ENCODE results near the gene CDK2AP2. TPM values are rescaled to one million over a fixed set of nuclear protein-coding genes. Genes with fewer than 3 reads are reported as not detected.

CDK2AP2 gene
- total RNA-seq, 4 donors from 2014 or later: 90.0 to 240 (median 148) TPM

DNA sequence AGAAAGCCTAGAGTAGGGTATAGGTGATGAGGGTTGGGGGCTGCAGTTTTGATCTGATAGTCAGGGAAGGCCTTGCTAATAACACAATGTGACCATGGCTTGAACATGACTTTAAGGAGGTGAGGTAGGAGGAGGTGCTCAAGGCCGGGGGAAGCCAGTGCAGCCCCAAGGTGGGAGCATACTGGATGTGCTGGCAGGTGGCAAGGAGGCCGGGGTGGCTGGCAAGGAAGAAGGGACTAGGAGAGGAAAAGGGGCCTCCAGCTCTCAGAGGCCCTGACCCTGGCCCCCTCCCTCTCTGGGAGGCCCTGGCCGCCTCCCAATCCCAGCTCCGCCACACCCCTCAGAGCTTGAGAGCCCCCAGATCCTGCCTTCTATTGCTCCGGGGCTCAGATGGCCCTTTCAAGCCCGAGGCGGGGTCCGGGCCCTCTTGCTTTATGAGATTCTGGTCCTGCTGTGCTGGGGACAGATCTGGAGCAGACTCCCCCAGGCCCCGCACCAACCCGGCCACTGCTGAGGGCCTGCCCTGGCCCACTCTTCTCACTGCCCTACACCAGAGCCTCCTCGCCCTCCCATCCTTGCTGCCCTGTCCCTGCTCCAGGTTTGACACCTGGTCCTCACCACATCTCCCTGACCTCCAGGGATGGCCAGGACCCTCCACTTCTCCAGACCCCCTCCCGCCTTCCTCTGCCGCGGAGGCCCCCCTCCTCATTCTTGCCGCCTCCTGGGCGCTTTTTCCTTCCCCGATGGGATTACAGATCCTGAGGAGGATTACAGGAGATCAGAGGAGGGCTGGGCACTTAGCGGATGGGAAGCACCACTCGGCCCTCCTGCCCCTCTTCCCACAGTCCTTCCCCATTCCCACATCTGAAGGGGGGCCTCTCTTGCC is 4.6 kb downstream of the CDK2AP2 start:
- no peak overlapping the region for H3K27ac ChIP-seq
- peak overlapping the region in 2 of 3 donors; percentile 21 to 59 for H3K4me3 ChIP-seq (replicated peaks in 1 of 3)
- no peak for TF ChIP-seq POLR2A (IDR thresholded peaks at IDR 0.05)
- TF ChIP-seq, protein P1, sequence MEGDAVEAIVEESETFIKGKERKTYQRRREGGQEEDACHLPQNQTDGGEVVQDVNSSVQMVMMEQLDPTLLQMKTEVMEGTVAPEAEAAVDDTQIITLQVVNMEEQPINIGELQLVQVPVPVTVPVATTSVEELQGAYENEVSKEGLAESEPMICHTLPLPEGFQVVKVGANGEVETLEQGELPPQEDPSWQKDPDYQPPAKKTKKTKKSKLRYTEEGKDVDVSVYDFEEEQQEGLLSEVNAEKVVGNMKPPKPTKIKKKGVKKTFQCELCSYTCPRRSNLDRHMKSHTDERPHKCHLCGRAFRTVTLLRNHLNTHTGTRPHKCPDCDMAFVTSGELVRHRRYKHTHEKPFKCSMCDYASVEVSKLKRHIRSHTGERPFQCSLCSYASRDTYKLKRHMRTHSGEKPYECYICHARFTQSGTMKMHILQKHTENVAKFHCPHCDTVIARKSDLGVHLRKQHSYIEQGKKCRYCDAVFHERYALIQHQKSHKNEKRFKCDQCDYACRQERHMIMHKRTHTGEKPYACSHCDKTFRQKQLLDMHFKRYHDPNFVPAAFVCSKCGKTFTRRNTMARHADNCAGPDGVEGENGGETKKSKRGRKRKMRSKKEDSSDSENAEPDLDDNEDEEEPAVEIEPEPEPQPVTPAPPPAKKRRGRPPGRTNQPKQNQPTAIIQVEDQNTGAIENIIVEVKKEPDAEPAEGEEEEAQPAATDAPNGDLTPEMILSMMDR (IDR thresholded peaks at IDR 0.05): no peak
- H3K27me3 ChIP-seq: no peaks in the 10 kb centered on the region
- peaks cover 0 to 12% of the 10 kb centered on the region in 2 donors for H3K36me3 ChIP-seq
- no peaks in the 10 kb centered on the region for H3K9me3 ChIP-seq
- DNase-seq: no peak
- 80 to 82% methylated on average over 19 of the region's 19 CpGs for WGBS, 2 donors
- peaks cover 25 to 35% of the 10 kb centered on the region in 2 donors for H3K4me1 ChIP-seq
- intact Hi-C loops (cut with DNase I): loop anchor here (10.0 kb wide), 1 partner anchor 149 kb away; the partner anchor contains the start of gene POLD4

DNA sequence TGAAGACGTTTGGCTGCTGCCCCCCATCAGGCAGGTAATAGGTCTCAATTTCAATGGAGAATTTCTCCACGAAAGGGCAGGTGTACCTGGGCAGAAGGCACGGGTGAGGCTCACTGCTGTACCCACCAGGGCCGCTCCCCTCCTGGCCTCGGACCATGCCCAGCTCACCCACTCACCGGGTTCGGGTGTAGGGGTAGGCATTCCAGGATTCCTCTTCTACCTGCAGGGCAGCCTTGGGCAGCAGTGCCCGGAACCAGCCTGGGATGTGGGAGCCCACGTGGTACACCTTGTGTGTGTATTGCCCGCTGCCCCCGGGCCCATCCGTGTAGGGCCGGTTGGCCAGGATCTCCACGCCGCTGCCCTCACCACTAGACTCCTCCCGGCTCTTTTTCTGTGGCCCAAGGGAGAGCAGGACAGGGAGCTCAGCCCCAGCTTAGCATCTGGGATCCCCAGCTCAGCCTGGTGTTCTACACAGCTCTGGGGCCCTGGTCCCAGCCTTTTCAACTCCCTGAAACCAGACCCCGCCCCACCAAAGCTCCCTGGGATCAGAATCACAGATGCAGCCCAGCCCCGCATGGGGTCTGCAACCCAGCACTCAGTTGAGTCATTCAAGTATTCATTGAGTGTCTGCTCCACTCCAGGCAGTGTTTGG is 5.5 kb downstream of the CDK2AP2 start:
- no peak for DNase-seq

DNA sequence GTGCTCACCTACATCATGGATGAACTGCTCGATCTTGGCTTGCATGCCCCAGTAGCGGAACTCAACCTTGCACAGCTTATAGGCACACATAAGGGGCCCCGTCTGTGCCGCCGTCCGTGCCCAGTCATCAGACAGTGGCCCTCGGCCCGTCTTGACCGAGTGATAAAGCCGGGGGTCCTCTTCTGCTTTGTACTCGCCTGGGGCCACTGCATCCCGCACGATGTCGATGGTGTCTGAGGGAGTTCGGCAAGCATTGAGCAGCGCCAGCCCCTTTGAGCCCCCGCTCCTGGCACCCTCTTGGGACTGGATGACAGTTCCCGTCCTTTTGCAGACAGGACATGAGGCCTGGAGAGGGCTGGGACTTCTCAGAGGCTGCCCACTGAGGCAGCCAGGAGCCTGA is 6.1 kb downstream of the CDK2AP2 start:
- Histone ChIP-seq H3K4me1 (peaks cover 21 to 27% of the 10 kb centered on the region in 2 donors), H3K36me3 (peaks cover 0 to 17% of the 10 kb centered on the region in 2 donors), H3K4me3 (replicated peaks in 1 of 3) (no peak overlapping the region), H3K27ac (no peak overlapping the region), H3K27me3 (no peaks in the 10 kb centered on the region), H3K9me3 (no peaks in the 10 kb centered on the region)
- TF ChIP-seq POLR2A (IDR thresholded peaks at IDR 0.05): no peak
- TF ChIP-seq, protein P1 (IDR thresholded peaks at IDR 0.05): no peak
- intact Hi-C loops (cut with DNase I): loop anchor here (10.0 kb wide), 1 partner anchor 147 kb away; the partner anchor contains the start of gene POLD4
- no peak for DNase-seq
- WGBS, 2 donors: 94 to 100% methylated on average over 9 to 15 of the region's 18 CpGs

More for the DNA sequence above, 5.5 kb downstream of the CDK2AP2 start:
- H3K9me3 ChIP-seq: no peaks in the 10 kb centered on the region
- H3K36me3 ChIP-seq: peaks cover 0 to 16% of the 10 kb centered on the region in 2 donors
- H3K27ac ChIP-seq: no peak overlapping the region
- WGBS, 2 donors: 92 to 98% methylated on average over 11 to 18 of the region's 18 CpGs
- intact Hi-C loops (cut with DNase I): loop anchor here (10.0 kb wide), 1 partner anchor 148 kb away; the partner anchor contains the start of gene POLD4
- H3K4me3 ChIP-seq (replicated peaks in 1 of 3): no peak overlapping the region
- no peaks in the 10 kb centered on the region for H3K27me3 ChIP-seq
- H3K4me1 ChIP-seq: peaks cover 25 to 33% of the 10 kb centered on the region in 2 donors
- TF ChIP-seq POLR2A (IDR thresholded peaks at IDR 0.05): no peak
- TF ChIP-seq, protein P1 (IDR thresholded peaks at IDR 0.05): no peak

DNA sequence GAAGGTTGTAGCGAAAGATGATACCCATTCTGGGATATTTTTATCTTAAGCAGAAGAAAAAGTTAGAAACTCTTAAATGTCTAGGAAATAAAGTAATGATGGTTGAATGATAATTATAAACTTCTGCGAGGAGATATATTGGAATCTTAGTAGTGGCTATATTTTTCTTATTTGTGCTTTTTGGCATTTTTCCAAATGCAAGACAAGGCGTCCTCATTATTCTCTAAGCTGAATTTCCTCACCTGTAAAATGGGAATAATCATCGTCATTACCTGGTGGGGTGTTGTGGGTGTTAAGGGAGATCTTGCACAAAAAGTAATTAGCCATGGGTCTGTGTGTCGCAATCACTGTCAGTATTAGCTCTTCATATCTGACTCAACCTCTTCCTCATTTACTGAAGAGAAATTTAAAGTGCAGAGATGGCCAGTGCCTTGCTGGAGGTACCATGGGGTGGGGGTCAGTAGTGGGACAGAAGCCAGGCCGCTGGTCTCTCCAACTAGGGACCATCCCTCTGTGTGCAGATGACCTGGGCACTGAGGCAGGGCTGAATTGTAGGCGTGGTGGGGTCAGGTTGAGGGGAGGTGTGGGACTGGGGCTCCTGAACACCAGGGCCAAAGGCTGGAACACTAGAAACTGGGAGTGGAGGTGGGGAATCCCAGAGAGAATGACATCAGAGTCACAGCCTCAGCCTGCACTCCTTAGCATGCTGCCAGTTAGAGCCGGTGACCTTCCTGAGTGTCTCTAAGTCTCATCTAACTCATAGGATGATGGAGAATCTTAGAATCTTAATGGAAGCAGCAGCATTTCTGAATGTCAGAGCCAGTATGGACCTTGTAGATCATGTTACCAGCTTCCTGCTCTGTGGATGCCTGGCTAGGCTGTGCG is 6.9 kb downstream of the CDK2AP2 start:
- no peak for DNase-seq
- Histone ChIP-seq H3K9me3 (no peaks in the 10 kb centered on the region), H3K4me3 (replicated peaks in 1 of 3) (no peak overlapping the region), H3K4me1 (peaks cover 14 to 19% of the 10 kb centered on the region in 2 donors), H3K27ac (no peak overlapping the region), H3K27me3 (no peaks in the 10 kb centered on the region), H3K36me3 (peaks cover 0 to 15% of the 10 kb centered on the region in 2 donors)
- intact Hi-C loops (cut with DNase I): loop anchor here (10.0 kb wide), 1 partner anchor 146 kb away; the partner anchor contains the start of gene POLD4
- WGBS, 2 donors: 90 to 97% methylated on average over 8 to 9 of the region's 9 CpGs
- TF ChIP-seq POLR2A (IDR thresholded peaks at IDR 0.05): no peak
- TF ChIP-seq, protein P1 (IDR thresholded peaks at IDR 0.05): no peak

Data from thyroid gland (tissue), 4 donors.